Trophoblast cell (in vitro differentiated cells and primary cell): Measurements from ENCODE around the gene SETD7.

Source experiments
- DNase-seq, 2 donors: peaks; one replicate each; pipeline ENCODE4 v3.0.0-alpha.2; 2016
- H2AFZ ChIP-seq: 2 replicates; pipeline ENCODE4 v1.6.1; 2013; ENCODE audit warnings: low read length, moderate library complexity, mild to moderate bottlenecking; ENCODE audit not compliant: insufficient read depth, poor library complexity
- H2AK5ac ChIP-seq: 2 replicates; pipeline ENCODE4 v1.6.1; 2013; ENCODE audit warnings: mild to moderate bottlenecking, low read length
- H2BK120ac ChIP-seq: 2 replicates; pipeline ENCODE4 v1.6.1; 2013; ENCODE audit warnings: low read length, mild to moderate bottlenecking, moderate library complexity; ENCODE audit not compliant: insufficient read depth, poor library complexity
- H2BK12ac ChIP-seq: 2 replicates; pipeline ENCODE4 v1.6.1; 2013; ENCODE audit warnings: mild to moderate bottlenecking, low read length, moderate library complexity
- H2BK5ac ChIP-seq: 2 replicates; pipeline ENCODE4 v1.6.1; 2013; ENCODE audit warnings: low read length, low read depth, moderate library complexity, mild to moderate bottlenecking; ENCODE audit not compliant: poor library complexity
- H3K14ac ChIP-seq: 2 replicates; pipeline ENCODE4 v1.6.1; 2013; ENCODE audit warnings: mild to moderate bottlenecking, low read length
- H3K18ac ChIP-seq: 2 replicates; pipeline ENCODE4 v1.6.1; 2013; ENCODE audit warnings: mild to moderate bottlenecking, low read length
- H3K23ac ChIP-seq: 2 replicates; pipeline ENCODE4 v1.6.1; 2013; ENCODE audit warnings: low read length
- H3K27ac ChIP-seq: 2 replicates; pipeline ENCODE4 v1.5.1; 2013; ENCODE audit warnings: low read depth, mild to moderate bottlenecking, inconsistent platforms, low read length, moderate library complexity
- H3K27me3 ChIP-seq: 2 replicates; pipeline ENCODE4 v1.6.1; 2013; ENCODE audit warnings: inconsistent platforms, mild to moderate bottlenecking, low read length, moderate library complexity; ENCODE audit not compliant: insufficient read depth
- H3K36me3 ChIP-seq, 2 experiments: 1 replicate in 1 of 2; 2 replicates in 1 of 2; pipeline ENCODE4 v1.6.1; 2013; ENCODE audit warnings: low read length in 2 of 2, mild to moderate bottlenecking in 2 of 2, moderate library complexity in 1 of 2; ENCODE audit not compliant: insufficient read depth in 2 of 2, control insufficient read depth in 1 of 2
- H3K4ac ChIP-seq: 2 replicates; pipeline ENCODE4 v1.6.1; 2013; ENCODE audit warnings: low read depth, mild to moderate bottlenecking, low read length, moderate library complexity
- H3K4me1 ChIP-seq, 2 experiments: 1 replicate in 1 of 2; 2 replicates in 1 of 2; pipeline ENCODE4 v1.6.1; 2013; ENCODE audit warnings: low read length in 2 of 2, mild to moderate bottlenecking in 2 of 2, moderate library complexity in 1 of 2; ENCODE audit not compliant: insufficient read depth in 2 of 2, control insufficient read depth in 1 of 2
- H3K4me2 ChIP-seq: 2 replicates; pipeline ENCODE4 v1.6.1; 2013; ENCODE audit warnings: inconsistent platforms, mild to moderate bottlenecking, low read length, moderate library complexity
- H3K4me3 ChIP-seq: 2 replicates; pipeline ENCODE4 v1.5.1; 2013; ENCODE audit warnings: mild to moderate bottlenecking, low read depth, low read length, inconsistent platforms
- H3K79me1 ChIP-seq: one replicate; pipeline ENCODE4 v1.6.1; 2013; ENCODE audit warnings: low read length
- H3K79me2 ChIP-seq: 2 replicates; pipeline ENCODE4 v1.6.1; 2013; ENCODE audit warnings: low read length, mild to moderate bottlenecking; ENCODE audit not compliant: control insufficient read depth, insufficient read depth, poor library complexity
- H3K9ac ChIP-seq: 2 replicates; pipeline ENCODE4 v1.6.1; 2013; ENCODE audit warnings: mild to moderate bottlenecking, low read length
- H3K9me3 ChIP-seq: 2 replicates; pipeline ENCODE4 v1.6.1; 2013; ENCODE audit warnings: low read depth, mild to moderate bottlenecking, control low read depth, inconsistent platforms, low read length; ENCODE audit not compliant: insufficient read depth
- H4K12ac ChIP-seq: 2 replicates; pipeline ENCODE4 v1.6.1; 2013; ENCODE audit warnings: low read depth, mild to moderate bottlenecking, low read length, moderate library complexity
- H4K8ac ChIP-seq: 2 replicates; pipeline ENCODE4 v1.6.1; 2013; ENCODE audit warnings: low read depth, mild to moderate bottlenecking, low read length, moderate library complexity
- H4K91ac ChIP-seq: one replicate; pipeline ENCODE4 v1.6.1; 2013; ENCODE audit warnings: low read depth, mild to moderate bottlenecking, low read length, moderate library complexity
- WGBS: extraction: QIAGEN DNeasy Blood & Tissue Kit; methylation state at CpG from one replicate; pipeline ENCODE4 v1.1.7; 2013; ENCODE audit warnings: missing lambda C conversion rate; ENCODE audit not compliant: insufficient read length, insufficient coverage; ENCODE audit errors: extremely low coverage; 5-methylcytosine and 5-hydroxymethylcytosine counted together

The SETD7 gene

GRCh38 chr4:139559687-139560086, 3.7 kb upstream of the SETD7 start:
- H3K36me3 ChIP-seq: no peaks in the 10 kb centered on the region
- H2AFZ ChIP-seq: no peak overlapping the region
- H2BK120ac ChIP-seq: no peak overlapping the region
- no peak overlapping the region for H3K14ac ChIP-seq
- H3K9ac ChIP-seq: no peak overlapping the region
- H4K91ac ChIP-seq: no peak overlapping the region
- H3K27me3 ChIP-seq: peaks cover 18% of the 10 kb centered on the region
- no peak overlapping the region for H3K4me3 ChIP-seq
- WGBS: no CpG with 5 or more reads among the region's 6 CpGs
- no peak overlapping the region for H3K27ac ChIP-seq
- H4K12ac ChIP-seq: no peak overlapping the region
- no peak overlapping the region for H2BK5ac ChIP-seq
- no peak overlapping the region for H2BK12ac ChIP-seq
- DNase-seq: no peak
- H3K18ac ChIP-seq: no peak overlapping the region
- H3K79me2 ChIP-seq: peaks cover 9% of the 10 kb centered on the region
- peaks cover 0 to 3% of the 10 kb centered on the region in 2 experiments for H3K4me1 ChIP-seq
- no peak overlapping the region for H3K23ac ChIP-seq
- no peak overlapping the region for H4K8ac ChIP-seq
- H3K79me1 ChIP-seq: peaks cover 13% of the 10 kb centered on the region
- H3K9me3 ChIP-seq: peaks cover under 1% of the 10 kb centered on the region
- no peak overlapping the region for H2AK5ac ChIP-seq
- no peak overlapping the region for H3K4me2 ChIP-seq
- H3K4ac ChIP-seq: no peak overlapping the region

DNA sequence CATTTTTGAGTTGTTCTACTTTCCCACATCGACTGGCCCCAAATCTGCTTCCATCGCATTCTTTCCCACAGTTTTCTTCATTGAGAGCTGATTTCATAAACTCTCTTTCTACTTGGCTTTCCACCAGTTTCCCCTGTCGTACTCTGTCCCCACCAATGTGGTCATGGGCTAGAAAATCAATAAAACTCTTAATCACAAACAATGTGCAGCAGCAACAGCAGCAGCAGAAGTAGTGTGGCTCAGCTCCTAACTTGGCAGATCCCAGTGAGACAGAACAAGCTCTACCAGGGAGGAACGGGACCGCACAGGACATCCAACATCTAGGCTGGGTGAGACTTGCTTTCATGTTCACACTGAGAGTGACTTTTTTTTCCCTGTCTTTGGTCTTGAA, 3.1 kb upstream of the SETD7 start:
- H3K36me3 ChIP-seq: no peaks in the 10 kb centered on the region
- no peak overlapping the region for H3K23ac ChIP-seq
- no peaks in the 10 kb centered on the region for H3K9me3 ChIP-seq
- no peak overlapping the region for H4K8ac ChIP-seq
- no peak overlapping the region for H3K14ac ChIP-seq
- no peak overlapping the region for H2BK5ac ChIP-seq
- no peak overlapping the region for H2AFZ ChIP-seq
- H3K4me3 ChIP-seq: no peak overlapping the region
- no peak overlapping the region for H2BK12ac ChIP-seq
- H3K4ac ChIP-seq: no peak overlapping the region
- H3K27ac ChIP-seq: no peak overlapping the region
- no peak overlapping the region for H2AK5ac ChIP-seq
- no CpG with 5 or more reads among the region's 5 CpGs for WGBS
- no peak overlapping the region for H4K12ac ChIP-seq
- no peak overlapping the region for H3K9ac ChIP-seq
- no peak overlapping the region for H2BK120ac ChIP-seq
- H3K4me1 ChIP-seq: peaks cover 0 to 3% of the 10 kb centered on the region in 2 experiments
- no peak for DNase-seq
- H3K18ac ChIP-seq: no peak overlapping the region
- peaks cover 13% of the 10 kb centered on the region for H3K79me1 ChIP-seq
- H3K79me2 ChIP-seq: peaks cover 9% of the 10 kb centered on the region
- H3K4me2 ChIP-seq: no peak overlapping the region
- peaks cover 18% of the 10 kb centered on the region for H3K27me3 ChIP-seq
- no peak overlapping the region for H4K91ac ChIP-seq

GRCh38 chr4:139558235-139559088, 2.4 kb upstream of the SETD7 start:
- H3K36me3 ChIP-seq: no peaks in the 10 kb centered on the region
- H4K8ac ChIP-seq: no peak overlapping the region
- H3K4me1 ChIP-seq: peaks cover 0 to 3% of the 10 kb centered on the region in 2 experiments
- H3K9me3 ChIP-seq: no peaks in the 10 kb centered on the region
- no peak overlapping the region for H3K27ac ChIP-seq
- no peak overlapping the region for H2AK5ac ChIP-seq
- peaks cover 18% of the 10 kb centered on the region for H3K27me3 ChIP-seq
- peaks cover 9% of the 10 kb centered on the region for H3K79me2 ChIP-seq
- no peak overlapping the region for H2BK120ac ChIP-seq
- no peak overlapping the region for H3K4ac ChIP-seq
- H4K12ac ChIP-seq: no peak overlapping the region
- no CpG with 5 or more reads among the region's 12 CpGs for WGBS
- H4K91ac ChIP-seq: no peak overlapping the region
- H2BK12ac ChIP-seq: no peak overlapping the region
- no peak overlapping the region for H3K4me2 ChIP-seq
- no peak overlapping the region for H3K23ac ChIP-seq
- H3K14ac ChIP-seq: no peak overlapping the region
- peaks cover 13% of the 10 kb centered on the region for H3K79me1 ChIP-seq
- H2AFZ ChIP-seq: no peak overlapping the region
- H3K18ac ChIP-seq: no peak overlapping the region
- H2BK5ac ChIP-seq: no peak overlapping the region
- DNase-seq: no peak
- H3K4me3 ChIP-seq: no peak overlapping the region
- no peak overlapping the region for H3K9ac ChIP-seq

GRCh38 chr4:139557556-139558110, 1.6 kb upstream of the SETD7 start:
- H4K91ac ChIP-seq: no peak overlapping the region
- H3K14ac ChIP-seq: no peak overlapping the region
- H2BK120ac ChIP-seq: no peak overlapping the region
- peaks cover 9% of the 10 kb centered on the region for H3K79me2 ChIP-seq
- no peak overlapping the region for H3K27ac ChIP-seq
- no peak overlapping the region for H2AK5ac ChIP-seq
- H3K27me3 ChIP-seq: peaks cover 18% of the 10 kb centered on the region
- no peaks in the 10 kb centered on the region for H3K9me3 ChIP-seq
- H2BK12ac ChIP-seq: no peak overlapping the region
- H3K36me3 ChIP-seq: no peaks in the 10 kb centered on the region
- no peak for DNase-seq
- no peak overlapping the region for H2BK5ac ChIP-seq
- H4K8ac ChIP-seq: no peak overlapping the region
- WGBS: no CpG with 5 or more reads among the region's 3 CpGs
- H3K23ac ChIP-seq: no peak overlapping the region
- H3K4me1 ChIP-seq: peaks cover 2 to 5% of the 10 kb centered on the region in 2 experiments
- peak overlapping the region; percentile 95 for H3K4me2 ChIP-seq
- H3K79me1 ChIP-seq: peaks cover 13% of the 10 kb centered on the region
- no peak overlapping the region for H3K18ac ChIP-seq
- H3K4ac ChIP-seq: no peak overlapping the region
- H3K9ac ChIP-seq: no peak overlapping the region
- H3K4me3 ChIP-seq: no peak overlapping the region
- no peak overlapping the region for H2AFZ ChIP-seq
- H4K12ac ChIP-seq: no peak overlapping the region
